Islet of Langerhans (tissue), 1 donor: Measurements from ENCODE around the gene DBP.

ENCODE experiments used
- FAIRE-seq: peaks from one replicate; lab custom pipeline; 2011; peaks lifted over from hg19 to GRCh38; lab: Jason Lieb, UNC

The DBP gene

GRCh38 chr19:48627201-48627864 lies 9.8 kb downstream of the DBP start:
- no peak for FAIRE-seq

- no peak for FAIRE-seq
These were observed 11.3 kb downstream of the DBP start for GRCh38 chr19:48625891-48626327.

DNA sequence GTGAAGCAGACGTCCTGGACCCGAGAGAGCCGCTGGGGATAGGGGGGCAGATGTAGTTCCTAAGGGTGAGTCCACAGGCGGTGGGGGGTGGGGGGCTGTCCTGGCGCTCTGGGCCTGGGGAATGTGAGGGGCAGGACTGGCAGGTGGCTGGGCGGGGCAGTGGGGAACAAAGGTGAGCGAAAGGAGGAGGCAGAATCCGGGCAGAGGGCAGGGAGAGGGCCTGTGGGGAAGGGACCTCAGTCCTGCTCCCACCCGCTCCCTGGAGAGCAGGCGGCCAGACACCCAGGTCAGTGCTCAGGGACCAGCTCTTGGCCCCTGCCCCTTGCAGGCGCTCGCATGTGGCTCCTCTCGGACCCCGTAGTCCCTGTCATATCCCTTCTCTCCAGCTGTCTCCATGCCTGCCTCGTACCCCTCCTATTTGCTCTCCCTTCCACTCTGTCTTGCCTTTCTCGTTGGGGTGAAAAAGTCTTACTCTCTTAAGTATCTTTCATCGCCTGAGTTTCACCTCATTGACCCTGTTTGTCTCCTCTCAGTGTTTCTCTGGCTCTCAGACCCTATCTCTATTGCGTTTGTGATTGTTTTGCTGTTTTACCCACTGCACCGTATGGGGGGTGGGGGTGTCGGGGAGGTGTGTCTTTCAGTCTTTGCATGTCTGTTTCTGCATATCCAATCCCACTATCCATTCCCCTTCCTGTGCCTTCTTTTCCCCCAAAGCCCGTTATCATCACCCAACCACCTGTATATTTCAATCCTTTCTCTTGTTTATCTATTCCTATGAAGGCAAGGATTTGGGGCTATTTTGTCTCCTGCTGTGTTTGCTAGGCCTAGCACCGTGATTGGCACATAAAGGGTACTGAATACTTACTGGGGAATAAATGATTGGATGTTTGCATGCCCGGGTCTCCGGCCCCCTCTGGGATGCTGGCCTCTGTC lies 12.1 kb downstream of the DBP start:
- FAIRE-seq, result no peak

- no peak for FAIRE-seq
These were observed 13.0 kb downstream of the DBP start for GRCh38 chr19:48624067-48624594.

GRCh38 chr19:48623556-48624066 lies 13.6 kb downstream of the DBP start:
- no peak for FAIRE-seq

DNA sequence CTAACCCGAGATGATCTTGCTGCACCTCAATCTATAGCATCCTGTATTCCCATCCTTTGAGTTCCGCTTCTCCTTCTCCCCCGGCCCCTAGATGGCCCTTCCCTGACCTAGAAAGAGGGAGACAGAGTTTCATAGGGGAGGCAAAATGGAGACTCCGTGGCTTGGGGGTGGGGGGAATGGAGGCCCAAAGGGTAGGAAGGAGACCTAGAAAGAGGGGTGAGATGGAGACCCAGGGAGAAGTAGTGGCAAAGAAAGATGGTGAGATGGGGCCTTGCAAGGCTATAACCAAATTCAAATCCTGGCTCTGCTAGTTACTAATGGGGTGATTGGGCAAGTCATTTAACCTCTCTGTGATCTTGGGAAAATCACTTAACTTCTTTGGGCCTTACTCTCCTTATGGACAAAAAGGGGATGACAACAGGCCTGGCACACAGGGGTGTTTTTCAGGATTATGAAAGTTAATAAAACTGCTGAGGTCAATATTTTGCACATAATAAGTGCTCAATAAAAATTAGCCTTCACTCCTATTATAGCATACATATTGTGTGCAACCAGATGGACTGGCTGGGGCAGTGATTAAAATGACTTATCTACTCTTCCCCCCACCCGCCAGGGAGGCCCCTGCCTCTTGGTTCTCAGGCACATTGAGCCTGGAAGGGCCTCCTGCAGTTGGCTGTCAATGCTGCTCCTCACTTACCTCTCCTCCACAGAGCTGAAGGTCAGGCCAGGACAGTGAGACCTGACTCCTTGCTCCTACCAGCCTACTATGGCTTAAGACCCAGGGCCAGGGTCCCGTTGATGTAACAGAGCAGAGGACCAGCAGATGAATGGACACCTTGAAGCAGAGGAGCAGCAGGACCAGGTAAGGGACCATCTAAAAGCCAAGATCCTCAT lies 17.2 kb downstream of the DBP start:
- FAIRE-seq, result no peak

- peak; percentile 43 for FAIRE-seq
These were observed 18.1 kb downstream of the DBP start, which contains the start of the genes RPL18 and SPHK2 for GRCh38 chr19:48618916-48619691. Gene RPL18, minus strand, starts transcription at chr19:48619178. Its CDS starts 35 bp downstream, at chr19:48619143. Gene SPHK2, plus strand, starts transcription at chr19:48619506. Its CDS starts 1,009 bp downstream, at chr19:48620515.

DNA sequence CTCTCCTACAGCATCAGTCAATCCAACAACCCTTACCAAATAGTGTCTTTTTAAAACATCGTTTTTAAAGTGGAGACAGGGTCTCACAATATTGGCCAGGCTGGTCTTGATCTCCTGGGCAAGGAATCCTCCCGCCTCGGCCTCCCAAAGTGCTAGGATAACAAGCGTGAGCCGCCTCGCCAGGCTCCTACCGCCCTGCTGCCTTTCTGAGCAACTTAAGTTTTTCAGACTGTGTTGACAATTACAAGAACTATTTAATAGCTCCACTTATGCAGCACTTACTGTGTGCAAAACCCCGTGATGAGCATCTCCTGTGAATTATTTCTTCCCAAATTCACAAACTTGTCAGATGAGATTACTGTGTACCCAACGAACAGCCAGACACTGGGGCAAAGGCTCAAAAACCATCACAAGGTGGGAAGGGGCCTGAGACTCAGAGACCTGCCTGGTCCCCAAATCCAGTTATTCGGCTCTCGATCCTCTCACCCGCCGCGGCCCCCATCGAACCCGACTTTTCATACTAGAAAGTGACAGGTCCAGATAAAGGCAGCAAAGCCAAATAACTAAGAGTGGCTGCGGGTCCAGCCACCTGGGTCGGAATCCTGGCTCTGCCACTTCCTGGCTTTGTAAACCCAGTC lies 18.8 kb downstream of the DBP start:
- no peak for FAIRE-seq

DNA sequence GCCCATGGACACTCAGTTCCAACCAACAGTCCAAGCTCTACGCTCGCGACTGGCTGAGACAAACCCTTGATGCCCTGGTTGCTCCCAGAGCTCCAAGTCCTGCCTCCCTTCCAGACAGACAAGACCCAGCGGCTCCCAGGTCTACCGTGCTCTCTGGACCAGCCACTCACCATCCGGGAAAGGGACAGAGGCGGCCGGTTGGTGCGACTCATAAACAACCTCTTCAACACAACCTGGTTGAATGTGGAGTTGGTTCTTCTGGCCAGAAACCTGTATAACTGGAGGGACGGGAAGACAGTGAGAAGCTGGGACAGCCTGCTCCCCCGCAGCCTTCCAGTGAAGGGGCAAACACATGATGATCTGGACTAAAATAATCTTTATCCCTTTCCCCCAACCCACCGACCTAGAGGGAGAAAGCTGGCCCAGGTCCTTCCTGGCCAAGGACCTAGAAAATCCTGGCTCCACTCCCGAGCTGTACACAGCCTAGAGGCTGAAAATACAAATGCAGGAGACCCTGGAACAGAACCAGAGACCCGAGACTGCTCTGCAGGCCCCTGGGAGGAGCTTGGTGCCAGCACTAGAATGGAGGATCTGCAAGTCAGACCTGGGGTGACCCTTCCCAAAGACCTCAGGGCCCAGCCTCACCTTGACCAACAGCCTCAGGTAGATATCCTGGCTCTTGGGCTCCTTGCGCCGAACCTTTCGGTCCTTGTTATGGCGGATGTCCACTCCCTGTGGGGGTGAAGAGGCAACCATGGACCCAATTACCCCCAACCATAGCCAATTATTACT lies 19.8 kb downstream of the DBP start:
- FAIRE-seq, result no peak

DNA sequence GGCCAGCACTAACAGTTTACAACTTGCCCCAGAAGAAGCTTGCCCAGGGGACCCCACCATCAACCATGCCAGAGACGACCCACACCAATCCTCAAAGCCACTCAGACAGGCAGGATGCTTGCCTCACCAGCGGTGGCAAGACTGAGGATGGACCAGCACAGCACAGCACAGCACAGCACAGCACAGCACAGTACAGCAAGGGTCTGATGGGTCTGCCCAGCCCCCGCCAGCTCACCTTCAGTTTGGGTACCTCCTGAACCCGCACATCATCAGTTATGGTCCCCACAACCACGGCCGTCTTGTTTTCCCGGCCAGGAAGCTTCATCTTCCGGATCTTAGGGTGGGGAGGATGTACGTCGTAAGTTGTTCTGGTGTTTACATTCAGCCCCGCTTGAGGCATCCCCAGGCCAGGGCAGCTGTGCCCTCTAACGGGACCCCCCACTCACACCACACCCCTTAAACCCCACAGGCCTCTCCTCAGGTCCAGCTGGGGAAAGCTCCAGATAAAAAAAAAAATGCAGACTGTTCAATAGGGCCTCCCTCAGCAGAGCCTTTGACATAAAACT lies 20.6 kb downstream of the DBP start:
- FAIRE-seq, result no peak

- no peak for FAIRE-seq
These were observed 21.1 kb downstream of the DBP start for GRCh38 chr19:48616041-48616436.

DNA sequence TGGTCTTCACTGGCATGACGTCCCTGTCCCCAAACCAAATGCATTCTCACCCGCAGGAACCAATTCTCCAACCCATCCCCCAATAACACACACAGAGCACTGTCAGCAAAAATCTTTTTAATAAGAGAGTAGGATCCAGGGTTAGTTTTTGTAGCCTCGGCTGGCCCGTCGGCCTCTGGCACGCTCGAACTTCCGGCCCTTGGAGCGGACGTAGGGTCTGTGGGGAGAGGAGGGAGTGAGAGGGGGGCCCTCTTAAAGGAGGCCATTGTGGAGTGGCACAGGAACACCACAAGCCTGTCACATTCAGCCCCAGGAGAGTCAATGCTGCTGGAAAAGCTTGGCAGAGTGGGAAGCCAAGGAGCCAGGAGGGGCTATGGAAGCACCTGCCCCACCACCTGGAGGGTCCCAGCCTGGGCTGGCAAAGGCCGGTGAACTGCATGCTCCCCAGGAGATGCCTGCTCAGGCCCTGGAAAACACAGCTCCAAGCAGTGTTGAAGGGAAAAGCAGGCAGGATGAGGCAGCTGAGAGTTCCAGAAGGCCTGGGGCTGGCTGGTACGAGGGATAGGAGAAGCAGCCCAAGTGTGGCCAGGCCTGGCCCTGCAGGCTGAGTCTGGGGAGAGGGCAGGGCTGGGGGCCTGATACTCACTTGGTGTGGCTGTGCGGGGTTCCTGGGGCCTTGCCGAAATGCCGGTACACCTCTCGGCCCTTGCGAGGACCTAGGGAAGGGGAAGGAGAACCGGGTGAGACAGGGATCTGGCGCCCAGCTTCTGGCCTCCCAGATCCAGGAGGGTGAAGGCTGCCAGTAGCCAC lies 21.7 kb downstream of the DBP start:
- no peak for FAIRE-seq

GRCh38 chr19:48614436-48615230 lies 22.5 kb downstream of the DBP start, which contains the start of gene FAM83E:
Gene FAM83E, minus strand, starts transcription at chr19:48615076. Its CDS starts 1,704 bp downstream, at chr19:48613372.
- no peak for FAIRE-seq

- FAIRE-seq, result no peak
These were observed 23.2 kb downstream of the DBP start for GRCh38 chr19:48613852-48614435.

- no peak for FAIRE-seq
These were observed 23.9 kb downstream of the DBP start for GRCh38 chr19:48613024-48613851.

DNA sequence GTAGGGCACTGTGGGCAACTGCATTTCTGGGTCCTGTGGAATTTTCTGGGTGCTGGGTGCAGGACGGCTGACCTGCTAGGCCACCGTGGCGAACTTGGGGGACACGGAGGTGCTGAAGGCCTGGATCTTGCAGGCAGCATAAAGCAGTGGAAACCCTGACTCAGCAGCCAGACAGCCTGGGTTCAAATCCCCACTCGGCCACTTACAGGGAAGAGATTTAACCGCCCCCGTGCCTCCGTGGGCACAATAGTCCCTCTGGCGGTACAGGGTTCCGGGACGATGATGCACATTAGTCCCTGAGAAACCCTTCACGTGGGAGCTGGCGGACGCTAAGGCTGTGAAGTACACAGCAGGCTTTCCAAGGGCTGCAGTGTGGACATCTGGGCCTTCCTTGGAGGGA lies 25.3 kb downstream of the DBP start:
- FAIRE-seq, result no peak
